ENCODE data around the gene BMP7.
A peak's percentile ranks its signal among the peaks of the same experiment; 100 is the strongest.
"Not testable (repeated sequence)": the region's sequence is repeated elsewhere in the genome, so short reads cannot be mapped to it uniquely, and the experiment has no call there.

BMP7 gene

GRCh38 chr20:57210911-57211280, 55.5 kb downstream of the BMP7 start:
- no peak for DNase-seq (ENCODE audit: low read depth)

- no peak for DNase-seq (ENCODE audit: low read depth)
These were observed 56.2 kb downstream of the BMP7 start for GRCh38 chr20:57210054-57210910.

DNA sequence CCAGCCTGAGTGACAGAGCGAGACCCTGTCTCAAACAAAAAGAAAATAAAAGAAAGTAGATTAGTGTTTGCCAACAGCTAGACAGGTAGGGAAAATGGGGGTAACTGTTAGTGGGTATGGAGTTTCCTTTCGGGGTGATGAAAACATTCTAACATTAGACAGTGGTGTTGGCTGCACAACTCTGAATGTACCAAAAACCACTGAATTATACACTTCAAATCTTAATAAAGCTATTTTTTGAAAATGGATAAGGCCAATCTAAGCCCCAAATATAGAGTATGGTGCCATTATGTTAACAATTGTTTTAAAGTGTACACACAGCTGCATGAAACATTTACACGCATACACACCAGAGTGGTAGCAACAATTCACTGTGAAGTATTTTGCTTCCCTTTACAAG, 57.0 kb downstream of the BMP7 start:
- no peak for DNase-seq (ENCODE audit: low read depth)

DNA sequence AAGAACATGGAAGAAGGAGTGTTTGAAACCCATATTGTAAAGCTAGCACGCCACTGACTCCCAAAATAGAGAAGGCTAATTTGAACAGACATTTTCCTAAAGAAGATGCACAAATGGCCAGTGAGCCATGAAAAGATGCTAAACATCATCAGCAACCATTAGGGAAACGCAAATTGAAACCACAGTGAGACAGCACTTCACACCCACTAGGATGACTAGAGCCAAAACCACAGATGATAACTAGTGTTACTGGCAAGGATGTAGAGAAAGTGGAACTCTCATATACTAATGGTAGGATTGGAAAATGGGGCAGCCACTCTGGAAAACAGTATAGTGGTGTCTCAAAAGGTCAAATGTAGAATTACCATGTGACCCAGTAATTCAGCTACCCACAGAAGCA, 58.2 kb downstream of the BMP7 start:
- no peak for DNase-seq (ENCODE audit: low read depth)

- no peak for DNase-seq (ENCODE audit: low read depth)
These were observed 59.2 kb downstream of the BMP7 start for GRCh38 chr20:57207251-57207650.

DNA sequence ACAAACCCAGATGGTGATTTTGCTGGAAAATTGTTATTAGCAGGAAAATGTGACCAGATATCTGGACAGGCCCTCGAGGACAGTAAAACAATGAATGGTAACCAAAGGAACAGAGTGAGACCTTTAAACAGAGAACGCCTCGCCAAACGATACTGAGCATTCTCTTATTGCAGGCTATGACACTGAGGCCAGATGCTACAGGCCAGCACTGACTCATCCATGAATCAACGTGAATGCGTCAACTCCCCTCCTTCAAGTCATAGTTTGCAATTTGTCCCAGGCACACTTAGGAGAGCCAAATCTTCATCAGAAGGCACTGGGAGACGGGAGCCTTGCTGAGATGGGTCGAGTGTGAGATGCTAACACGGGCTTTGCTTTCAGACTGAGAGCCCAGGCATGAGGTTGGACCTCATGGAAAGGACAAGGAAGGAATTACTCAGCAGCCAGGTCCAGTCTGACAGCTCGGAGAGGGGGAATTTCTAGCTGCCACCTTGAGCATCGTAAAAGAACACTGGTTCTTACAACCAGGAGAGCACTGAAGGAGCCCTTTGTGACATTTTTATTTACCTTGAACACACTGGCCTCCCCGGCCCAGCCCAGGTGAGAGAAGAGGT, 60.7 kb downstream of the BMP7 start:
- DNase-seq (ENCODE audit: low read depth), result no peak

DNA sequence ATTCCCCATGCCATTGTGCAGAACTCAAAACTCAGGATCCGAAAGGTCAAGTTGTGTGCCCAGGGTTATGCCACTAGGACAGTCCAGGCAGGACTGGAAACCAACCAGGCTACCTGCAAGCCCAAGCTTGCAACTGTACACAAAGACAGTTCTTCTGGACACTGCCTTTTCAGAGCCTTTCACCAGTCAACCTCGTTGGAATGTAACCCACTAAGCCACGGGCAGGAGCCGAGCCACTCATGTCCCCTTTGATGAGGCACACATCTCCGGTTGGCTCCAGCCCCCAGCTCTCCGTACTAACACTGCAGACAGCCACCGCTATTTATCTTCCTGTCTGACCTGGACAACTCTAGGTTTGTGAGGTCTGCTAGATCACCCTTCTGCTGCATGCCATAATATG, 62.5 kb downstream of the BMP7 start:
- no peak for DNase-seq (ENCODE audit: low read depth)

- no peak for DNase-seq (ENCODE audit: low read depth)
These were observed 63.2 kb downstream of the BMP7 start for GRCh38 chr20:57203204-57203603.

- DNase-seq (ENCODE audit: low read depth), result no peak
These were observed 64.1 kb downstream of the BMP7 start for GRCh38 chr20:57202309-57202708.

- DNase-seq (ENCODE audit: low read depth), result no peak
These were observed 65.4 kb downstream of the BMP7 start for GRCh38 chr20:57200882-57201695.

- no peak for DNase-seq (ENCODE audit: low read depth)
These were observed 66.6 kb downstream of the BMP7 start for GRCh38 chr20:57199656-57200405.

DNA sequence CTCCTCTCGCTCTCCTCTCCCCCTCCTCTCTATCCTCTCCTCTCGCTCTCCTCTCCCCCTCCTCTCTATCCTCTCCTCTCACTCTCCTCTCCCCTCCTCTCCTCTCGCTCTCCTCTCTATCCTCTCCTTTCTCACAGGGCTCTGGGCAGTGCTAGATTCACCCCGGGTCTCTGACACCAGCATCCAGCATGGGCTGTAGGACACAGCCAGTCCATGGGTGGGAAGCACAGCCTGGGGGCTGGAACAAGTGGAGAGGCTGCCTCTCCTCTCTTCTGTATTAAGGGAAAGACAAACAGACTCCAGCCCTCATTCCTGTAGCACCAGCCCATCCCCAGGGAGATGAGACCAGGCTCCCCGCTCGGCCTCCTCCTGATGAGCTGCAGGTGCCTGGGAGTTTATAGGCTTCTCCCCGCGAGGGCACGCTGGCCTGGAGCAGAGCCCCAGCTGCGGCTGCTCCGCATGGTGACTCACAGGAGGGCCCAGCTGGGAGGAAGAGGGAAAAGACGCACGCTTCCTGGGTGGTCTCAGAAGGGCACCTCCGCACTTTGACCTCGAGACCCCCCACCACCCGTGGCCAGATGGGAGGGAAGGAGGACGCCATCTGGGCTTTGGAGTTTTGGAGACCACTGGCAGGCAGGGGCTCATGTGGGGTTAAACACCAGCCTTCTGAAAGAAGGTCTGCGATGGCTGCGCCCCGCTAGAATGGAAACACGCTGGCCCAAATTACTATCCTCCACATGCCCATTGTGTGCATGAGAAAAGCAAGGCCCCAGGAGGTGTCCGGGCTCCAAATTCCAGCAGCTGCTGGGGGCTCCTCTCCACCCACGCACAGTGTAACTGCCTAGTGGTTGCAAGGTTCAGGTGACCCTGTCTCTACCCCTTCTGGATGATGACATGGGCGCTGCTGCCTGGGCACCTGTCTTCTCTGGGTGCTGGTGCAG, 68.0 kb downstream of the BMP7 start:
- DNase-seq (ENCODE audit: low read depth), result no peak

DNA sequence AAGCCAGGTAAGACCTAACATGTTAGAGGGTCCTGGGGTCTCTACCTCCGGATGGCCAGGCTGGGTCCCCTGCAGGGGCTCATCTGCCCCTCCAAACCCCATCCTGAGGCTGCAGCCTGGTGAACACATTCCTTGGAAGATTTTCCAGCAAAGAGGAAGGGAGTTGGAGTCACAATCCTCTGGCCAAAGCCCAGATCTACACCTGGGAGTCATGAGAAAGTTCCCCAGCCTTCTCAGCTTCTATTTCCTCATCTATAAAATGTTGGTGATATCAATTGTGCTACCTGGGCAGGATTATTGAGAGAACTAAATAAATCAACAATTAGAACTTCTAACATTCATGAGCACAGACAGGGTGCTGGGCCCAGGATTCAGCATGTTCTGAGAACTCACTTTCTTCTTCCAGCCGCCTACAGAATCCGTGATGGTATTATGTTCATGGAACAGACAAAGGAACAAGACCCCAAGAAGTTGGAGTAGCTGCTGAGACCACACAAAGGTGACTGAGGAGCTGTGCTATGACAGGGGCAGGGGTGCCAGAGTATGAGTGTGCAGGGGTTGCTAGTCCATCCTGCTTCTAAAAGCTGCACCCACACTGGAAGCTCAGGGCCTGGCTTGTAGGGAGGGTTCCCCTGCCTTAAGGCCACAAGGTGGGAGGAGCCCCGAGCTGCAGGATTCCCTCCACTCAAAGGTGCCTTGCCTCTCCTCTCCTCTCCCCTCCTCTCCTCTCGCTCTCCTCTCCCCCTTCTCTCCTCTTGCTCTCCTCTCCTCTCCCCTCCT, 68.9 kb downstream of the BMP7 start:
- no peak for DNase-seq (ENCODE audit: low read depth)

DNA sequence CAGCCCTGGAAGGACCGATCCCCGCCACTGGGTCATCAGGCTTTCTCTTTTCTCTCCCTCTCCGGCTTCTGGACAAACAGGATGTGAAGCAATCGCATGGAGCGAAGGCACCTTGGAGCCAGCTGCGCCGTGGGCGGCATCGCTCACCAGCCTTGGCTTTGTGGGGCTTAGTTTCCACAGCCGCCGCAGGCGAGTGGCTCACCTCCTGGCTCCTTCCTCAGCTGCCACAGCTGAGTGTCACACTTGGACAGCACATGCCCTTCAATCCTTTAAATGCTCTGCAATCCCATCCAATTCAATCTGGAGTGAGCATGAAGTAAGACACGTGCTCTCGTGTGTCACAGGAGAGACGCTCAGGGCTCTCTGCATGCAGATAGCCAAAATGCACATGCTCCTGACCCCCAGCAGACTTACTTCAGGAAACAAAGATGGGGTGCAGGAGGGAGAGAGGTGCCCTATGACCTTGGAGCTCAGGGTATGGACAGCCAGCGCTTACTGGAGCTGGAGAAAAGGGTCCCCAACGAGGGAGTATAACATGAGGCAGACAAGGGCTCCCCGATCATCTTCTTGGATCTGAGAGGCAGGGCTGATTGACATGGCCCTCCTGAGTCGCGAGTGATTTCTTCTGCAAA, 70.9 kb downstream of the BMP7 start:
- peak; percentile 54 for DNase-seq (ENCODE audit: low read depth)

DNA sequence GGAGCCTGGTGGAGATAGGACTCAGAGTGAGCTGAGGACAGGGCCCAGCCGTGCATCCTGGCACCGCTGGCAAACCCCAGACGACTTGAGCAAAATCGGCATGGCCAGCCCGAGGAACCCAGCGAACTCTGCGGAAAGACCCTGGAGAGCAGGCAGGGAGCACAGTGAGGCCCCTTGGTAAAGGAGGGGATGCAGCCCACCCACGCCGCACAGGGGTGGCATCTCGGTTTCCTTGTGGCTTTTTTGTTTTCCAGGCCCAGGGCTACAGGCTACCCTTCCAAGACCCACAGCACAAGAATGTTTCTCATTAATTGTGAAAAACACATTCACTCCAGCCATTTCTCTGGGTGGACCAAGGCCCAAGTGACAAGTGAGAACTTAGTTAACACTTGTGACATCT, 71.4 kb downstream of the BMP7 start:
- no peak for DNase-seq (ENCODE audit: low read depth)

- no peak for DNase-seq (ENCODE audit: low read depth)
These were observed 72.3 kb downstream of the BMP7 start for GRCh38 chr20:57194154-57194553.

GRCh38 chr20:57193094-57193493, 73.3 kb downstream of the BMP7 start:
- no peak for DNase-seq (ENCODE audit: low read depth)

DNA sequence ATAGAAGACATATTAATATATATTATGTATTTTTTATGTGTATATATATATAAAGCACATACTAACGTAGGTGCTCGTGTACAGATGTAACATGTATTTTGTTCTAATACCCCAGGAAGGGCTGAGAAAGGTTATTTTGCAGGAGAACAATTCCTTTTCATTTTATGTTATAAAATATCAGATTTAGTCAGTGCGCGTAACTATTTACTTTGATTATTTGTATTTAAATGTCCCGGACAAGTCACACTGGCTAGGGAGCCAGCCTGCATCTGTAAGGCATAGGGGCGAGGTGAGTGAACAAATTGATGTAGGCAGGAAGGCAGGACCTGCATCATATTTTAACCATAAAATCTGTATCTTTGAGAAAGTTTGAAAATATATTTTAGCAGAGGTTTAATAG, 74.1 kb downstream of the BMP7 start:
- DNase-seq (ENCODE audit: low read depth), result no peak

GRCh38 chr20:57191265-57191638, 75.2 kb downstream of the BMP7 start:
- DNase-seq (ENCODE audit: low read depth), result not testable (repeated sequence)

Data from fibroblast of gingiva (primary cell).